ENCODE results near the gene CCDC107.

Gene CCDC107

DNA sequence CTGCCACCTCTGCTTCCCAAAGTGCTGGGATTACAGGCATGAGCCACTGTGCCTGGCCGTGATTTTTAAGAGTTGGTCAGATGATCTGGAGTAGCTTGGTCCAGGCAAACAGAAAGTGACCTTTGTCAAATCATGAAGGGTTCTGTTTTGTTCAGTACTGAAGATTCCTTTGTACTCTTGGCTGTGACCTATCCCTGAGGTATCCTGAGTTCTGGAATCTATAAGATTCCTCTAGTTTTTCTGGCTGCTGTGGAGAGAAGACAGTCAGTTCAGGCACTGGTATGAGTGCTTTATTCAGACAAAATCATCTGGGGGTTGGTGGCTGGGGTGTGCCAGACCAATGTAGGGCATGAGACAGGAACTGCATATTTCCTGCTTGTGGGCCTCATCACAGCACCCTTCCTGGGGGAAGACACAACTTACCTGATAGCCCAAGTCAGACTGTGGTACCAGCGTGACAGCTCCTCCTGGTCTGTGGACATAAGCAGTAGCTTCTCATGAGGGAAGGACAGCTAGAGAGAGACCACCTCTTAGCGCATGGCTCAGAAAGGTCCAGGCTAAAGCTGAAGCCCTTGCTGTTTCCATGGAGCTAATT is 3.8 kb downstream of the CCDC107 start:
- DNase-seq (ENCODE audit: low read depth in 2 of 2) = no peak

- no peak for DNase-seq (ENCODE audit: low read depth in 2 of 2)
These were observed 4.3 kb downstream of the CCDC107 start for GRCh38 chr9:35662437-35662836.

GRCh38 chr9:35664531-35665470 is 6.7 kb downstream of the CCDC107 start, which contains the start of gene ARHGEF39:
ARHGEF39 (minus strand) TSS chr9:35665195; CDS start chr9:35665169, 26 bp downstream.
- DNase-seq (ENCODE audit: low read depth in 2 of 2) = peak; percentile 72 to 76

GRCh38 chr9:35665471-35665818 is 7.4 kb downstream of the CCDC107 start:
- DNase-seq (ENCODE audit: low read depth in 2 of 2) = no peak

DNA sequence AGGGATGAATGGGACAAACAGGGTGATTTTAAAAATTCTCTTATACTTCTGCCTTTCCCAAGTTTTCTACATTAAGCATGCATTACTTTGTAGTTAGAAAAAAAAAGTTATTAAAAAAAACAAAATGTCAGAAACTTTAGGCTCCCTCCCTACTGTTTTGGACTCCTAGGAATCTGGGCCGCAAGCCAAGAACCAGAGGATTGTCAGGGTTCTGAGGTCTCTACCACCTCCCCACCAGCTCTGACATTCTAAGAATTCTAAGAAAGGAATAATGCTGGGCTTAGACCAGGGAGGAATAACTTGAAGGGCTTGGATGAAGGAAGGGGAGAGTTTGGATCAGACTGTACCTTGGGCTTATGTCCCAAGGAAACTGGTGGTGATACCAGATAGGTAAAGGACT is 8.0 kb downstream of the CCDC107 start:
- no peak for DNase-seq (ENCODE audit: low read depth in 2 of 2)

GRCh38 chr9:35666549-35666948 is 8.5 kb downstream of the CCDC107 start:
- DNase-seq (ENCODE audit: low read depth in 2 of 2) = no peak

DNA sequence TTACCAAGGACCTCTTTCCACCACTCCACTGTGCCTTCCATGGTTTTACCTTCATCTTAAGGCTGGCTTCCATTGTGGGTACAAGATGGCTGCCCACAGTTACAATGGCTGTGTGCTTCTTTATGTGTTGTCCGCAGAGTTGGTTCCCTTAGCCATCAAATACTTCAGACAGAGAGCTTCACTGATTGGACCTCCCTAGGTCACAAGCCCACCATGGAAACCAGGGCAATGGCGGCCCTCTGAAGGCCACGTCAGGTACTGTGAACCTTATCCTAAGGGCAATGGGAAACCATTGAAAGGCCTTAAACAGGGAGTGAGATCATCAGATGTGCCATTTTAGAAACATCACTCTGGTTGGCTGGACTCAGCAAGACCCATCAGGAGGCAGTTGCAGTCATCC is 9.8 kb downstream of the CCDC107 start:
- no peak for DNase-seq (ENCODE audit: low read depth in 2 of 2)

DNA sequence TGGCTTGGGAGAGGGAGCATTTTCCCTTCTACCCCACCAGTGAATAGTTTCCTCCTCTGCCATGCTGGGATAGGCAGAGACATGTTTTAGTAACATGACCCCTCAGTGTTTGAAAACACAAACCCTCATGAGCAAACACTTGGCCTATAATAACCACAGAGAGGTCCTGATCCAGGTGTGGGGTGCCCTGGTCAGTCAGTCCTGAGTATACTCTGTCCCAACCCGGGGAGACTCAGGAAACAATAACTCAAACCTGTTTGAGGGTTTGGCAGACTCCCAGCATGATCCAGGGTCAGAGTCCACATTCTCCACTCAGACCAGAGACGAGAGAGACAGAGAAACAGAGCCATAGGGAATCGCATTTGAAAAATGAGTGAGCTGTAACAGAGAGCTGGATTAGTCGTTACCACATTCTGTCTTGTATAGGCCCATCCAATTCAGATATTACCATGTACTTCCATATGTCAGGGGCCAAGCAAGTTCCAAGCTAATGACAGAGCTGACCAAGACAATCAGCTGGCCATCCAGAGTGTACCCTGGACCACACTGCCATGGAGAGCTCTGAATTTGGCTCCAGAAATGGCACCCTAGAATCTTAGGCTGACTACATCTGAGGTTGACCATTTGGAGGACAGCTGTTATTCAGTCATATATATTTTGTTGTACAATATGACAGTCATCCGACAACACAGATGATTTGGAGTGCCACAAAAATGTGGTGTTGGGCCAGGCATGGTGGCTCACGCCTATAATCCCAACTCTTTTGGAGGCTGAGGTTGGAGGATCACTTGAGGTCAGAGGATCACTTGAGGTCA is 11.4 kb downstream of the CCDC107 start:
- DNase-seq (ENCODE audit: low read depth in 2 of 2) = no peak

- DNase-seq (ENCODE audit: low read depth in 2 of 2) = no peak
These were observed 15.3 kb downstream of the CCDC107 start, which contains the start of gene CA9 for GRCh38 chr9:35673132-35674024. CA9 (plus strand) TSS chr9:35673928; CDS start chr9:35673960, 32 bp downstream.

DNA sequence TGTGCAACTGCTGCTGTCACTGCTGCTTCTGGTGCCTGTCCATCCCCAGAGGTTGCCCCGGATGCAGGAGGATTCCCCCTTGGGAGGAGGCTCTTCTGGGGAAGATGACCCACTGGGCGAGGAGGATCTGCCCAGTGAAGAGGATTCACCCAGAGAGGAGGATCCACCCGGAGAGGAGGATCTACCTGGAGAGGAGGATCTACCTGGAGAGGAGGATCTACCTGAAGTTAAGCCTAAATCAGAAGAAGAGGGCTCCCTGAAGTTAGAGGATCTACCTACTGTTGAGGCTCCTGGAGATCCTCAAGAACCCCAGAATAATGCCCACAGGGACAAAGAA is 15.9 kb downstream of the CCDC107 start:
- no peak for DNase-seq (ENCODE audit: low read depth in 2 of 2)

GRCh38 chr9:35675204-35675603 is 17.1 kb downstream of the CCDC107 start:
- DNase-seq (ENCODE audit: low read depth in 2 of 2) = no peak

- DNase-seq (ENCODE audit: low read depth in 2 of 2) = no peak
These were observed 17.8 kb downstream of the CCDC107 start for GRCh38 chr9:35675732-35676392.

DNA sequence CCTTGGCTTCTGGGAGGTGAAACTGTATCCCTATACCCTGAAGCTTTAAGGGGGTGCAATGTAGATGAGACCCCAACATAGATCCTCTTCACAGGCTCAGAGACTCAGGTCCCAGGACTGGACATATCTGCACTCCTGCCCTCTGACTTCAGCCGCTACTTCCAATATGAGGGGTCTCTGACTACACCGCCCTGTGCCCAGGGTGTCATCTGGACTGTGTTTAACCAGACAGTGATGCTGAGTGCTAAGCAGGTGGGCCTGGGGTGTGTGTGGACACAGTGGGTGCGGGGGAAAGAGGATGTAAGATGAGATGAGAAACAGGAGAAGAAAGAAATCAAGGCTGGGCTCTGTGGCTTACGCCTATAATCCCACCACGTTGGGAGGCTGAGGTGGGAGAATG is 21.0 kb downstream of the CCDC107 start:
- no peak for DNase-seq (ENCODE audit: low read depth in 2 of 2)

- no peak for DNase-seq (ENCODE audit: low read depth in 2 of 2)
These were observed 21.8 kb downstream of the CCDC107 start for GRCh38 chr9:35679766-35680330.

DNA sequence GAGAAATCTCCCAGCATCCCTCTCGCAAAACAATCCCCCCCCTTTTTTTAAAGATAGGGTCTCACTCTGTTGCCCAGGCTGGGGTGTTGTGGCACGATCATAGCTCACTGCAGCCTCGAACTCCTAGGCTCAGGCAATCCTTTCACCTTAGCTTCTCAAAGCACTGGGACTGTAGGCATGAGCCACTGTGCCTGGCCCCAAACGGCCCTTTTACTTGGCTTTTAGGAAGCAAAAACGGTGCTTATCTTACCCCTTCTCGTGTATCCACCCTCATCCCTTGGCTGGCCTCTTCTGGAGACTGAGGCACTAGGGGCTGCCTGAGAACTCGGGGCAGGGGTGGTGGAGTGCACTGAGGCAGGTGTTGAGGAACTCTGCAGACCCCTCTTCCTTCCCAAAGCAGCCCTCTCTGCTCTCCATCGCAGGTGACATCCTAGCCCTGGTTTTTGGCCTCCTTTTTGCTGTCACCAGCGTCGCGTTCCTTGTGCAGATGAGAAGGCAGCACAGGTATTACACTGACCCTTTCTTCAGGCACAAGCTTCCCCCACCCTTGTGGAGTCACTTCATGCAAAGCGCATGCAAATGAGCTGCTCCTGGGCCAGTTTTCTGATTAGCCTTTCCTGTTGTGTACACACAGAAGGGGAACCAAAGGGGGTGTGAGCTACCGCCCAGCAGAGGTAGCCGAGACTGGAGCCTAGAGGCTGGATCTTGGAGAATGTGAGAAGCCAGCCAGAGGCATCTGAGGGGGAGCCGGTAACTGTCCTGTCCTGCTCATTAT is 22.4 kb downstream of the CCDC107 start:
- DNase-seq (ENCODE audit: low read depth in 2 of 2) = no peak

- no peak for DNase-seq (ENCODE audit: low read depth in 2 of 2)
These were observed 23.4 kb downstream of the CCDC107 start for GRCh38 chr9:35681341-35682002.

DNA sequence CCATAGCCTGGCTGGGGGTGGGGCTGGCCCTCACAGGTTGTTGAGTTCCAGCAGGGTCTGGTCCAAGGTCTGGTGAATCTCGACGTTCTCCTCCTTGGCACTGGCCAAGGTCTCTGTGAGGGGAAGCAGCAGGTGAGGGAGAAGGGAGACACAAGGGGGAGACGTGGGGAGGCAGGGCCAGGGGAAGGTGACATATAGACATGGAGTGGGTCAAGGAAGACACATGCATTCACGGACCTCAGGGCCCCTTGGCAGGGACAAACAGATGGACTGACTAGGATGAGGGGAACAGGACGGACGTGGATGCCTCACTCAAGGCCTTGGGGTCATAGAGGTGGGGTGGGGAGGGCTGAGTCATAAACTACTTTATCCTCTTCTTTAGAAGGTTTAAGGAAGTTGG is 24.0 kb downstream of the CCDC107 start:
- DNase-seq (ENCODE audit: low read depth in 2 of 2) = no peak

DNA sequence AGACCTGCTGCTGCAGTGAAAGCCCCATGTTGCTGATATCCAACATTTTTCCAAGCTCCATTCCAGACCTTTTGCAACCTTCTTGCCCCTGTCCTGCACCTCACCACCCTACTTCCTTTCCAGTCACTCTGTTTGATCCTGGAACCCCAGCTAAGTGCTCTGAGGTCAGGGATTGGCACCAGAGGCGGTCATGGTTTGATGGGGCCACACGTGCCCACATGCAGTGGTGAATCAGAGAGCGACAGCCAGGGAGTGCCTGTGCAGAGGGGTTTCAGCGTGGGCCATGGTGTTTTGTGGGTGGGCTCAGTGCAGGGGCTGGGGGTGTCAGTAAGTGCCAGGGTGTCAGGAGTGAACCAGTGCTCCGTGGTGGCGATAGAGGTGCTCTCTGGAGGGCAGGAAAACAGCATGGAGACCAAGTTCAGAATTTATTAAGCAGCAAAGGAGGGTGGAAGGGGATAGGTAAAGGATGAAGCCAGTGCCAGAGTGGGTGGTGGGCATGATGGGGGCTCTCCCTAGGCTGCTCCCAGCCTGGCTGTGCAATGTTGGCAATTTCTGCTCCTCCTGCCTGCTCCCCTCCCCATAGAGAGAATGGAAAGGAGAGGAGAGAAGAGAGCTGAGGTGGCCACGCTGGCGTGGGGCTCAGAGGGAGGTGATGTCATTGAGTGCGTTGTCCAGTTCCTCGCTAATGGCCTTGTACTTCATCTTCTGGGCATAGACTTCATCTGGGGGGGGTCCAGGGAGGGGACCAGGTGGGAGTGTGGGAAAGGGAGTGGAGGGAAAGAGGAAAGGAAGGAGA is 24.6 kb downstream of the CCDC107 start:
- no peak for DNase-seq (ENCODE audit: low read depth in 2 of 2)

Data from stimulated activated CD8-positive, alpha-beta memory T cell treated with anti-CD3 and anti-CD28 coated beads, Interleukin-15, amount 100 ng/mL, for 48 hours (primary cell).